C4-2B (cell line): ENCODE measurements around the gene HOXB5.

ENCODE experiments used
- ZFX ChIP-seq: fragments of 450-650 bp; IDR thresholded peaks from 2 replicates; pipeline ENCODE4 v1.6.1; 2017
- TF ChIP-seq, protein P1 (sequence below): fragments of 450-650 bp; conservative IDR thresholded peaks from 2 replicates; pipeline ENCODE4 v1.5.1; 2017; ENCODE audit warnings: mild to moderate bottlenecking

DNA sequence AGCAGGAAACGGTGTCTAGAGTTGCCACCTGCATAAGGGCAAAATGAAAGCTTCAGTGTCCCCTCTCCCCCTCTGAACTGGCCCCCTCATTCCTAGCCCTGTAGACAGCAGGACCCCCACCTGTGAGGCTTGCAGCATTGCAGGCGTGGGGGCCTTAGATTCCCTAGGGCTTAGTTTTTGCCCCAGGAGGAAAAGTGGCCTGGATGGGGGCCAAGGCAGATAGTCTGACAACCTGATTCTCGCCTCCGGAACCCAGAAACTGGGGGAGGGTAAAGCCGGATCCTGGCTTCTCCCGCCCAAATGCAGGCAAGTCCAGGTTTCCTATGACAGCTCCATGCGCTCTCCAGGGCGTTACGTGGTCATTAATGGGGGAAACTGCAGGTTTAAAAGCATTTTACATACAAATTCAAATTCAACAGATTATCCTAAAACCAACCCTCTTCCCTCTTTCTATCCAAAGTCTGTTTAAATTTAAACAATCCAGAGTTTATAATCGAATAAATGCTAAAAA, 11.9 kb upstream of the HOXB5 start:
- TF ChIP-seq, protein P1, sequence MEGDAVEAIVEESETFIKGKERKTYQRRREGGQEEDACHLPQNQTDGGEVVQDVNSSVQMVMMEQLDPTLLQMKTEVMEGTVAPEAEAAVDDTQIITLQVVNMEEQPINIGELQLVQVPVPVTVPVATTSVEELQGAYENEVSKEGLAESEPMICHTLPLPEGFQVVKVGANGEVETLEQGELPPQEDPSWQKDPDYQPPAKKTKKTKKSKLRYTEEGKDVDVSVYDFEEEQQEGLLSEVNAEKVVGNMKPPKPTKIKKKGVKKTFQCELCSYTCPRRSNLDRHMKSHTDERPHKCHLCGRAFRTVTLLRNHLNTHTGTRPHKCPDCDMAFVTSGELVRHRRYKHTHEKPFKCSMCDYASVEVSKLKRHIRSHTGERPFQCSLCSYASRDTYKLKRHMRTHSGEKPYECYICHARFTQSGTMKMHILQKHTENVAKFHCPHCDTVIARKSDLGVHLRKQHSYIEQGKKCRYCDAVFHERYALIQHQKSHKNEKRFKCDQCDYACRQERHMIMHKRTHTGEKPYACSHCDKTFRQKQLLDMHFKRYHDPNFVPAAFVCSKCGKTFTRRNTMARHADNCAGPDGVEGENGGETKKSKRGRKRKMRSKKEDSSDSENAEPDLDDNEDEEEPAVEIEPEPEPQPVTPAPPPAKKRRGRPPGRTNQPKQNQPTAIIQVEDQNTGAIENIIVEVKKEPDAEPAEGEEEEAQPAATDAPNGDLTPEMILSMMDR: no peak
- TF ChIP-seq ZFX: no peak
